ENCODE measurements around the gene NRM. TPM values are rescaled to one million over a fixed set of nuclear protein-coding genes. Genes with fewer than 3 reads are reported as not detected.

NRM gene
- total RNA-seq, 1 donor from 2014 or later: 52.2 TPM

DNA sequence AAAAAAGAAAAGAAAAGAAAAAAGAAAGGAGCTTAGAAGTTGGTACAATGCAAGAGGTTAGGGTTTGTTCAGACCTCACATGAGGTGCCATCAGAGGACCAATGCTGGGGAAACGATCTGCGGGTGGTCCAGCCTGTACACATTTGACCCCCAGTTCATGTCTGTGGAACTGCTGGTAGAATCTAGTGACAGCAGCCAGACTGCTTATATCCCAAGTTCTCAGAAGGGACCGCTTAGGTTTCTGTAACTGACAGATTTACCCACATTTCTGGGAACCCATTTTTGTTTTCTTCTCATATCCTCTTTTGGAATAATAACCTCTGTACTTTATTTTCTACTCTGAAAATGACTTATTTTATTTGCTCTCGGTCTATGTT lies 9.0 kb downstream of the NRM start:
- DNase-seq: no peak
- H3K27ac Mint-ChIP-seq (ENCODE audit: unreplicated experiment): peak overlapping the region; percentile 62
- peaks cover 5% of the 10 kb centered on the region for H3K36me3 Mint-ChIP-seq (ENCODE audit: unreplicated experiment)
- TF ChIP-seq, protein P1, sequence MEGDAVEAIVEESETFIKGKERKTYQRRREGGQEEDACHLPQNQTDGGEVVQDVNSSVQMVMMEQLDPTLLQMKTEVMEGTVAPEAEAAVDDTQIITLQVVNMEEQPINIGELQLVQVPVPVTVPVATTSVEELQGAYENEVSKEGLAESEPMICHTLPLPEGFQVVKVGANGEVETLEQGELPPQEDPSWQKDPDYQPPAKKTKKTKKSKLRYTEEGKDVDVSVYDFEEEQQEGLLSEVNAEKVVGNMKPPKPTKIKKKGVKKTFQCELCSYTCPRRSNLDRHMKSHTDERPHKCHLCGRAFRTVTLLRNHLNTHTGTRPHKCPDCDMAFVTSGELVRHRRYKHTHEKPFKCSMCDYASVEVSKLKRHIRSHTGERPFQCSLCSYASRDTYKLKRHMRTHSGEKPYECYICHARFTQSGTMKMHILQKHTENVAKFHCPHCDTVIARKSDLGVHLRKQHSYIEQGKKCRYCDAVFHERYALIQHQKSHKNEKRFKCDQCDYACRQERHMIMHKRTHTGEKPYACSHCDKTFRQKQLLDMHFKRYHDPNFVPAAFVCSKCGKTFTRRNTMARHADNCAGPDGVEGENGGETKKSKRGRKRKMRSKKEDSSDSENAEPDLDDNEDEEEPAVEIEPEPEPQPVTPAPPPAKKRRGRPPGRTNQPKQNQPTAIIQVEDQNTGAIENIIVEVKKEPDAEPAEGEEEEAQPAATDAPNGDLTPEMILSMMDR (IDR thresholded peaks at IDR 0.05; ENCODE audit: partially characterized antibody, unreplicated experiment): no peak
- H3K27me3 Mint-ChIP-seq (ENCODE audit: unreplicated experiment): peaks cover 24% of the 10 kb centered on the region
- H3K4me3 Mint-ChIP-seq (ENCODE audit: unreplicated experiment): peak overlapping the region; percentile 97
- peaks cover 35% of the 10 kb centered on the region for H3K4me1 Mint-ChIP-seq (ENCODE audit: low read depth, unreplicated experiment)
- peaks cover 12% of the 10 kb centered on the region for H3K9me3 Mint-ChIP-seq (ENCODE audit: unreplicated experiment)

DNA sequence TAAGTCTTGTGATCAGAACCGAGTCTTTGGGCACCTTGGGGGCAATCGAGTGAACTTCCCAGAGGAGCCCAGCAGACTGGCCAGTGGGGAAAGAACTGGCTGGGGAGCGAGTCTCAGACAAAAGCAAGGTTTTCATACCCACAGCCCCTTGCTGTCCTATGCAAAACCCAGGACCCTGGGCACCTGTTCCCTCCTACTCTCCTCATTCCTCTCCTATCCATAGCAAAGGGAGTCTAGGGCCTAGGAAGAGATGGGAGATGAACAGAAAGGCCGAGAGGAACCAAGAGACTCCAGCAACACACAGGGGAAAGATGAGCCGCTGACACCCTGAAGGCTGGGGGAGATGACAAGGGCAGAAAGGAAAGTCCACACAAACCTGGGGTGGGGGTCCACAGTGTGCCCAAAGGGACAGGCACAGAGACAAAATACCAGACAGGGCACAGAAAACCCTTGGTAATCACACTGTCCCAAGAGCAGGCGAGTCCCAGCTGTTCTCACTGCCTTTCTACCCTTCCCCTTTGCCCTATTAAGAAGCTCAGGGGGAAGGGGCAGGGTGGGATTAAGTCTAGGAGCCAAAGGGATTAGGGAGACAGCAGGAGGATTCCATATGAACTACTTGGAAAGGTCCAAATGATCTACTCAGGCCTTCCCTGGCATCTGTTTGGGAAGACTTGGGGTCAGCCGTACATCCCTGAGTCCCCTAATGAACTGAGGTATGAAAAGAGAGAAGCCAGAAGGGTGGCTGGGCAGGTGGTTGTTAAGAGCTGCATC lies 10.8 kb downstream of the NRM start:
- Mint-ChIP-seq H3K36me3 (ENCODE audit: unreplicated experiment) (peaks cover 6% of the 10 kb centered on the region), H3K4me1 (ENCODE audit: low read depth, unreplicated experiment) (peaks cover 29% of the 10 kb centered on the region), H3K27me3 (ENCODE audit: unreplicated experiment) (peaks cover 13% of the 10 kb centered on the region), H3K9me3 (ENCODE audit: unreplicated experiment) (peaks cover 13% of the 10 kb centered on the region), H3K4me3 (ENCODE audit: unreplicated experiment) (peak overlapping the region; percentile 90), H3K27ac (ENCODE audit: unreplicated experiment) (peak overlapping the region; percentile 52)
- TF ChIP-seq, protein P1 (IDR thresholded peaks at IDR 0.05; ENCODE audit: partially characterized antibody, unreplicated experiment): no peak
- no peak for DNase-seq

DNA sequence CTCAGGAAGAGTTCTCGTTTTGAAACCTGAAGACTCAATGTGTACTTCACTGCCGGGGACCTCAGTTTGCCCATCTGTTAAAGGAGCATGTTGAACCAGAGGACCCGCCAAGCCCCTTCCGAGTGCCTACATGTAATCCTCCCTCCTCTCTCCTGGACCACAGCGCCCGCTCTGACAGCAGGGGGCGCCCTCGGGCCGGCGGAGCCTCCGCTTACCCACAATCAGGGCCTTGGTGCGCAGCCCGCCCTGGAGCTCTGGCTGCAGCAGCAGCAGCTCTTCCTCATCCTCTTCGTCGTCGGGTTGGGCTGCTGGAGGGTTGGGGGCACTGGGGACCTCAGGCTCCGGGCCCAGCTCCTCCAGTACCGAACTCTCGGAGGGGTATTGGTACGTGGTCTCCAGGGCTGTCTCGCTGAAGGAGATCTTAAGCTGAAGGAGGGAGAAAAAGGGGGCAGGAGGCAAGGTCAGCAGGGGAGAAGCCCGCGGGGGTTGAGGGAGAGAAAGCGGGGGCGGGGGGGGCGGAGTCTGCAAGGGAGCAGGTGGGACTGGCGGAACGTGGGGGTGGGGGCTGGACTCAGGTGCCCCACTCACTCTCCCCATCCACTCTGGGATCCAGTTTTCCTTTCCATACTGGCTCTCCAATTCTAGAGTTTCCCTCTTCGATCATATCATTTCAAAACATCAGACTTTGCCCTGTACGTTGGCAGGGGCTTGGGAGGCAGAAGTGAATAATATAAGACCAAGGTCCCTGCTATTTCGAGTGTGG lies 11.6 kb downstream of the NRM start:
- Mint-ChIP-seq H3K4me3 (ENCODE audit: unreplicated experiment) (peak overlapping the region; percentile 90), H3K27me3 (ENCODE audit: unreplicated experiment) (peaks cover 11% of the 10 kb centered on the region), H3K27ac (ENCODE audit: unreplicated experiment) (peak overlapping the region; percentile 55), H3K36me3 (ENCODE audit: unreplicated experiment) (peaks cover 6% of the 10 kb centered on the region), H3K9me3 (ENCODE audit: unreplicated experiment) (peaks cover 10% of the 10 kb centered on the region), H3K4me1 (ENCODE audit: low read depth, unreplicated experiment) (peaks cover 28% of the 10 kb centered on the region)
- DNase-seq: peak; percentile 95
- TF ChIP-seq, protein P1 (IDR thresholded peaks at IDR 0.05; ENCODE audit: partially characterized antibody, unreplicated experiment): peak; percentile 92

DNA sequence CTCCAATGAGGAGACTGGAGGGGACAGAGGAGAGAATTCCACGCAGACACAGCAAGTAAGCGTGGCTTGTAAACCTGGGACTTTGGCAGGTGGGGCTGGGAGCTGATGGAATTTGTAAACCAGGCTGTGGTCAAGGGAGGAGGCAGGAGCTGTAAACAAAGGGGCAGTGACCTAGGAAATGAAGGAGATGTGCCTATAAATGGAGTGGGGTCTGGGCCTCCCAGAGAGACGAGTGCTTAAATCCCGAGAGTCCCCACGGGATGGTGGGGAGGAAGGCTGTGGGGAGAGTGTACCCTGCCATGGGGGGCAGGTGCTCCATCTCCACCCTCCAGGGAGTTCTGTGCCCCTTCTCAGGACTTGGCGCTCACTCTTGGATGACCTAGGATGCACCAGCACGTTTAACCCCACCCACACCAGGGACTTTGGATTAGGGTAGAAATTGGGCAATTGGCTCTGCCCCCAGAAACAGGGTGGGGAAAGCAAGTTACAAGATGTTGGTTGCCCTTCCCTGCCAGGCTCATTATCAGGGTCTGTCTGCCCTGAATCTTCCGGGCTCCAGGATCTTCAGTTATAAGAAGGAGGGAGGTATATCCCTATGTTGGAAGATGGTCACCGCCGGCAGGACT lies 14.0 kb downstream of the NRM start:
- H3K27me3 Mint-ChIP-seq (ENCODE audit: unreplicated experiment): peaks cover 8% of the 10 kb centered on the region
- TF ChIP-seq, protein P1 (IDR thresholded peaks at IDR 0.05; ENCODE audit: partially characterized antibody, unreplicated experiment): no peak
- DNase-seq: no peak
- H3K4me1 Mint-ChIP-seq (ENCODE audit: low read depth, unreplicated experiment): peaks cover 21% of the 10 kb centered on the region
- H3K4me3 Mint-ChIP-seq (ENCODE audit: unreplicated experiment): peak overlapping the region; percentile 56
- H3K27ac Mint-ChIP-seq (ENCODE audit: unreplicated experiment): peak overlapping the region; percentile 76
- peaks cover 7% of the 10 kb centered on the region for H3K9me3 Mint-ChIP-seq (ENCODE audit: unreplicated experiment)
- H3K36me3 Mint-ChIP-seq (ENCODE audit: unreplicated experiment): peaks cover 6% of the 10 kb centered on the region
